ENCODE results near the gene DIPK1A.

DNA sequence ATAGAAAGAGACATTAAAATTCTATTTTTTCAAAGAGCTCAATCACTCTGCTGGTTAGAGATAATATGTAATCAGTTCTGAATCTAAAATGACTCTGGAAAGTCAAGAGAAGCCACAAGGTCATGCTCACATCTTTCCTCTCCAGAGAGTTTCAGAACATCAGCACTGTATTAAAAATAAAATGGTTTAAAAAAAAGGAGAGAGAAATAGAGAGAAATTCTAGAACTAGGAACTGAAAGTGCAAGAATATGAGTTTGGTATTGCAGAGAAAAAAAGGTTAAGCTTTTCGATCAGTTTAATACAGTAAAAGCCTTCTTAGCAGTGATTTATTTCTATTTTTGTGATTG lies 44.0 kb upstream of the DIPK1A start:
- TF ChIP-seq, protein P1, sequence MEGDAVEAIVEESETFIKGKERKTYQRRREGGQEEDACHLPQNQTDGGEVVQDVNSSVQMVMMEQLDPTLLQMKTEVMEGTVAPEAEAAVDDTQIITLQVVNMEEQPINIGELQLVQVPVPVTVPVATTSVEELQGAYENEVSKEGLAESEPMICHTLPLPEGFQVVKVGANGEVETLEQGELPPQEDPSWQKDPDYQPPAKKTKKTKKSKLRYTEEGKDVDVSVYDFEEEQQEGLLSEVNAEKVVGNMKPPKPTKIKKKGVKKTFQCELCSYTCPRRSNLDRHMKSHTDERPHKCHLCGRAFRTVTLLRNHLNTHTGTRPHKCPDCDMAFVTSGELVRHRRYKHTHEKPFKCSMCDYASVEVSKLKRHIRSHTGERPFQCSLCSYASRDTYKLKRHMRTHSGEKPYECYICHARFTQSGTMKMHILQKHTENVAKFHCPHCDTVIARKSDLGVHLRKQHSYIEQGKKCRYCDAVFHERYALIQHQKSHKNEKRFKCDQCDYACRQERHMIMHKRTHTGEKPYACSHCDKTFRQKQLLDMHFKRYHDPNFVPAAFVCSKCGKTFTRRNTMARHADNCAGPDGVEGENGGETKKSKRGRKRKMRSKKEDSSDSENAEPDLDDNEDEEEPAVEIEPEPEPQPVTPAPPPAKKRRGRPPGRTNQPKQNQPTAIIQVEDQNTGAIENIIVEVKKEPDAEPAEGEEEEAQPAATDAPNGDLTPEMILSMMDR (IDR thresholded peaks at IDR 0.05), result no peak
- TF ChIP-seq POLR2A (IDR thresholded peaks at IDR 0.05) (no peak), EP300 (IDR thresholded peaks at IDR 0.05) (no peak)
